HG03442 (cell line): Measurements from ENCODE around the gene COPS3.
"Not testable (repeated sequence)": the region's sequence is repeated elsewhere in the genome, so short reads cannot be mapped to it uniquely, and the experiment has no call there.

ENCODE experiments used
- ATAC-seq: cut with Tn5 transposase; IDR thresholded peaks from one replicate; pipeline ENCODE4 v1.9.1; 2021; ENCODE audit warnings: mild to moderate bottlenecking, moderate library complexity; ENCODE audit not compliant: unreplicated experiment

COPS3 gene

GRCh38 chr17:17303010-17303846 is 22.2 kb upstream of the COPS3 start, which contains the start of gene NT5M:
Gene NT5M, plus strand, starts transcription at chr17:17303373. Its CDS starts 178 bp downstream, at chr17:17303551.
- no peak for ATAC-seq

GRCh38 chr17:17301659-17302058 is 20.6 kb upstream of the COPS3 start:
- ATAC-seq: not testable (repeated sequence)

- peak; percentile 33 for ATAC-seq
Observed at GRCh38 chr17:17300624-17301568, 19.9 kb upstream of the COPS3 start.

- no peak for ATAC-seq
Observed at GRCh38 chr17:17298108-17298507, 17.1 kb upstream of the COPS3 start.

- ATAC-seq: no peak
Observed at GRCh38 chr17:17297217-17297616, 16.2 kb upstream of the COPS3 start.

GRCh38 chr17:17295141-17295540 is 14.1 kb upstream of the COPS3 start:
- no peak for ATAC-seq

GRCh38 chr17:17289701-17290100 is 8.7 kb upstream of the COPS3 start:
- ATAC-seq: no peak

GRCh38 chr17:17289086-17289485 is 8.0 kb upstream of the COPS3 start:
- ATAC-seq: no peak

- no peak for ATAC-seq
Observed at GRCh38 chr17:17285951-17286350, 4.9 kb upstream of the COPS3 start.

GRCh38 chr17:17279316-17279715 is 1.7 kb downstream of the COPS3 start:
- no peak for ATAC-seq

- ATAC-seq: not testable (repeated sequence)
Observed at GRCh38 chr17:17277431-17277830, 3.6 kb downstream of the COPS3 start.

GRCh38 chr17:17275971-17276370 is 5.1 kb downstream of the COPS3 start:
- no peak for ATAC-seq

GRCh38 chr17:17269926-17270773 is 10.9 kb downstream of the COPS3 start:
- no peak for ATAC-seq

GRCh38 chr17:17264430-17264829 is 16.6 kb downstream of the COPS3 start:
- no peak for ATAC-seq

GRCh38 chr17:17258998-17259397 is 22.0 kb downstream of the COPS3 start:
- ATAC-seq: no peak

GRCh38 chr17:17258011-17258410 is 23.0 kb downstream of the COPS3 start:
- ATAC-seq: no peak

GRCh38 chr17:17256316-17256715 is 24.7 kb downstream of the COPS3 start:
- no peak for ATAC-seq

GRCh38 chr17:17255689-17256088 is 25.4 kb downstream of the COPS3 start:
- ATAC-seq: not testable (repeated sequence)

- no peak for ATAC-seq
Observed at GRCh38 chr17:17254036-17254435, 27.0 kb downstream of the COPS3 start.

GRCh38 chr17:17253406-17253805 is 27.6 kb downstream of the COPS3 start:
- no peak for ATAC-seq
